Measurements from ENCODE around the gene QPCTL. TPM values are rescaled to one million over a fixed set of nuclear protein-coding genes. Genes with fewer than 3 reads are reported as not detected.

QPCTL gene
- total and polyA plus RNA-seq, 9 of the 15 experiments (the other 6 are each of a cell fraction or from before 2014, with no cell fraction given), result 0.99 to 31.3 (median 12.7) TPM

DNA sequence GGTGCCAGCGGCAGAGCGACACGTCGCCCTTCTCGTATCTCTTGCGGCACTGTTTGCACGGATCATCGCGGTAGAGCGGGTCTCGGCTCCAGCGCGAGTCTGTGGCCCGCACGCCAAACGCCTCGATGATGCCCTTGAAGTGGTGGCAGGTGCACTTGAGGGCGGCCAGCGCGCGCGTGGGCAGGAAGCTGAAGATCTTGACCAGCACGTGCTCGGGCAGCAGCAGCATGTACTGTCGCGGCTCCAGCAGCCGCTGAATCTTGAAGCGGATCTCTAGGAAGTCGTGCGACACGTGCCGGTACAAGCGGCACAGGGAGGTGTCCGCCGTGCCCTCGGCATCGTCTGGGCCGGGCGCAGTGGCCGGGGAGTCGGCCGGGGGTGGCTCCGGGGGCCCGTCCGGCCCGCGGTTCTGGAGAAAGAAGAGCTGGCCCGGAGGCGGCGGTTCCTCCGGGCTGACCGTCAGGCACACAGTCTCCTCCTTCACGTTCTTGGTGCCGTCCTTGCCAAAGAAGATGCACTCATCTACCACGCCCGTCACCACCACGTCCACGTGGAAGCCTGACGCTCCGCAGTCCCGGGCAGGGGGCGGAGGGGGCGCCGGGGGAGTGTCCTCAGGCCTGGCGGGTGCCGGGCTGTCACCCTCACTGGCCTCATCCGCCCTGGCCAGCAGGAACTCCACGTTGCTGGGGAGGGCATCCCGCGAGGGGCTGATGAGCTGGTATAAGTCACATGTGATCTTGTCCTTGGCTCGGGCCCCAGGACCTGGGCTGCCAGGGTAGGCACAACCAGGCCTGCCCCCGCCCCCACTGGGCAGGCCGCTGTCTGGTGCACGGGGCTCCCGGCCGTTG lies 19.6 kb downstream of the QPCTL start (continued):
- TF ChIP-seq, protein P1, sequence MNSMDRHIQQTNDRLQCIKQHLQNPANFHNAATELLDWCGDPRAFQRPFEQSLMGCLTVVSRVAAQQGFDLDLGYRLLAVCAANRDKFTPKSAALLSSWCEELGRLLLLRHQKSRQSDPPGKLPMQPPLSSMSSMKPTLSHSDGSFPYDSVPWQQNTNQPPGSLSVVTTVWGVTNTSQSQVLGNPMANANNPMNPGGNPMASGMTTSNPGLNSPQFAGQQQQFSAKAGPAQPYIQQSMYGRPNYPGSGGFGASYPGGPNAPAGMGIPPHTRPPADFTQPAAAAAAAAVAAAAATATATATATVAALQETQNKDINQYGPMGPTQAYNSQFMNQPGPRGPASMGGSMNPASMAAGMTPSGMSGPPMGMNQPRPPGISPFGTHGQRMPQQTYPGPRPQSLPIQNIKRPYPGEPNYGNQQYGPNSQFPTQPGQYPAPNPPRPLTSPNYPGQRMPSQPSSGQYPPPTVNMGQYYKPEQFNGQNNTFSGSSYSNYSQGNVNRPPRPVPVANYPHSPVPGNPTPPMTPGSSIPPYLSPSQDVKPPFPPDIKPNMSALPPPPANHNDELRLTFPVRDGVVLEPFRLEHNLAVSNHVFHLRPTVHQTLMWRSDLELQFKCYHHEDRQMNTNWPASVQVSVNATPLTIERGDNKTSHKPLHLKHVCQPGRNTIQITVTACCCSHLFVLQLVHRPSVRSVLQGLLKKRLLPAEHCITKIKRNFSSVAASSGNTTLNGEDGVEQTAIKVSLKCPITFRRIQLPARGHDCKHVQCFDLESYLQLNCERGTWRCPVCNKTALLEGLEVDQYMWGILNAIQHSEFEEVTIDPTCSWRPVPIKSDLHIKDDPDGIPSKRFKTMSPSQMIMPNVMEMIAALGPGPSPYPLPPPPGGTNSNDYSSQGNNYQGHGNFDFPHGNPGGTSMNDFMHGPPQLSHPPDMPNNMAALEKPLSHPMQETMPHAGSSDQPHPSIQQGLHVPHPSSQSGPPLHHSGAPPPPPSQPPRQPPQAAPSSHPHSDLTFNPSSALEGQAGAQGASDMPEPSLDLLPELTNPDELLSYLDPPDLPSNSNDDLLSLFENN (IDR thresholded peaks at IDR 0.05; ENCODE audit: low read depth in 2 of 2, low read length in 2 of 2), result no peak

DNA sequence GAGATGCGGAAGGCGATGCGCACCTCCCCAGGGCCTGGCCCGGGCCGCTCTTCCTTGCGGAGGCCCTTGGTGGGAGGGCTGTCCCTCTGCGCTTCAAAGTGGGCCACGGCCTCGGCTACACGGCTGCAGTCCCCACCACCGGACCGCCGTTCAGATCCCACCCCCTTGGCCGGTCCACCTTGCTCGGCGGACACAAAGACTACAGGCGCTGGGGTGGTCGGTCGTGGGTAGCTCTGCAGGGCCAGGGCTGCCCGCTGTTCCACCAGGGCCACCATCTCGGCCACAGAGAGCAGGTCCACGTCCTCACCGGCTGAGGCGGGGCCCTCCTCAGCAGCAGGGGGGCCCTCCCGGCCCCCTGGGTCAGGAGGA lies 20.2 kb downstream of the QPCTL start:
- peaks cover 10 to 22% of the 10 kb centered on the region in 2 experiments; a peak in 4 of 5 replicates for H3K4me1 ChIP-seq (replicated peaks in 1 of 2; ENCODE audit: control insufficient read depth in 2 of 2, insufficient read depth in 2 of 2, low read length in 2 of 2)
- FAIRE-seq (no peak), ATAC-seq (no peak), DNase-seq (ENCODE audit: extremely low read depth in 1 of 4, low spot score in 3 of 4) (no peak)
- in situ Hi-C loops (cut with MboI), result no loop called here
- H3K9me3 ChIP-seq (replicated peaks; ENCODE audit: control insufficient read depth, insufficient read depth, low read depth, low read length), result no peaks in the 10 kb centered on the region
- ChIA-PET POLR2A (interaction anchor here (0.6 to 5.9 kb wide), 5 partner anchors 8 to 28 kb away, joined by 3 to 46 read pairs (median 4); partner anchors contain the start of genes QPCTL and SNRPD2), CTCF (ENCODE audit: low intra/inter-chr PET ratio) (no interaction called here)
- H3K9me1 ChIP-seq (ENCODE audit: control insufficient read depth, insufficient read depth, low read length), result no peaks in the 10 kb centered on the region
- no peak overlapping the region for H3K27ac ChIP-seq (ENCODE audit: extremely low read depth, low read depth, low read length)
- no peak overlapping the region for H3K9ac ChIP-seq (ENCODE audit: insufficient read depth in 1 of 2, low read depth in 2 of 2, low read length in 2 of 2)
- BruUV-seq (replicated peaks), result no TSS peak
- no peaks in the 10 kb centered on the region for H4K20me1 ChIP-seq (replicated peaks; ENCODE audit: control insufficient read depth, insufficient read depth, low read length)
- H3K27me3 ChIP-seq (ENCODE audit: control insufficient read depth in 2 of 2, insufficient read depth in 2 of 2, low read length in 2 of 2), result no peaks in the 10 kb centered on the region
- H3K79me2 ChIP-seq (ENCODE audit: control insufficient read depth, insufficient read depth, low read length), result peaks cover 44% of the 10 kb centered on the region
- WGBS (ENCODE audit: insufficient coverage, low coverage, missing lambda C conversion rate), result 97% methylated on average over 21 of the region's 25 CpGs
- TF ChIP-seq ZNF217 (CRISPR knock-in tag; IDR thresholded peaks at IDR 0.05), result no peak
- TF ChIP-seq POLR2G (IDR thresholded peaks at IDR 0.05; ENCODE audit: low read depth, low read length), result 0 out of 2 replicates have a peak, but pooled peaks have one; percentile 5
- 0 out of 2 replicates have a peak, but pooled peaks have one; percentile 26 for TF ChIP-seq ZNF134 (CRISPR knock-in tag; conservative IDR thresholded peaks at IDR 0.05)
- no peak overlapping the region for H2AFZ ChIP-seq (ENCODE audit: low read depth, low read length)
- H3K4me2 ChIP-seq (ENCODE audit: insufficient read depth, low read length), result no peak overlapping the region
- H3K36me3 ChIP-seq (ENCODE audit: control insufficient read depth, insufficient read depth, low read length), result peaks cover 41% of the 10 kb centered on the region; the same call in 2 of the 3 replicates
- no peak overlapping the region for H3K4me3 ChIP-seq
- intact Hi-C loops (cut with micrococcal nuclease), result no loop called here

All from K562 (cell line).